ENCODE measurements around the gene TPPP2.

TPPP2 gene

DNA sequence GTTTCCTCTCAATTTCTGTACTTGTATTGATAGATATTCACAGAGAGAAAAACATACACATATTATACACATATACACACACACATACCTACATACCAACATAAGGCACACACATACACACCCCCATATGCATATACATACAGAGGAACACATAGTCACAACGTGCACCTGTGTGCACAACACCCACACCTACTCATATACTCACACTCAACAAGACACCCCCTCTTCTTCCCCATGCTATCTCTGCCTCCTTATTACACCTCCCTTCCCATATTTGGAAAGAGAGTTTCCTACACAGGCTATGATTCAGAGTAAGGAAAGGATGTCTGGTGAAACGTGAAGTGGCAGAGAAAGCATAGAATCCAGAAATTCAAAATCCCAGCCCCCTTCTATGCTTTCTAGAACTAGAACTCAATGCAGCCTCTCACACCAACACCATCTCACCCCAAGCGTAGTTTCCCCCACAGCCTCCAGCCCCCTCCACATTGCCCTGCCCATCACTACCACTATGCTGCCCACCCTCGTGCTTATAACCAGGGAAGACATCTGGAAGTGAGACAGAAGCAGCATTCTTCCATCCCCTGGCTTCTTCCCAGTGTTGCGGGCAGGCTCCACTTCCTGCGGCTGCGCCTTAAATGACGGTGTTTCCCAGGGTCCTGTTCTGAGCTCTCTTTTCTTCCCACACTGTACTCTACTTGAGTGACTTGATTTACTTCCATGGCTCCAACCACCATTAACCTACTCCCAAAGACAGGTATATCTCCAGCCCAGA is 30.0 kb downstream of the TPPP2 start:
- DNase-seq: no peak

DNA sequence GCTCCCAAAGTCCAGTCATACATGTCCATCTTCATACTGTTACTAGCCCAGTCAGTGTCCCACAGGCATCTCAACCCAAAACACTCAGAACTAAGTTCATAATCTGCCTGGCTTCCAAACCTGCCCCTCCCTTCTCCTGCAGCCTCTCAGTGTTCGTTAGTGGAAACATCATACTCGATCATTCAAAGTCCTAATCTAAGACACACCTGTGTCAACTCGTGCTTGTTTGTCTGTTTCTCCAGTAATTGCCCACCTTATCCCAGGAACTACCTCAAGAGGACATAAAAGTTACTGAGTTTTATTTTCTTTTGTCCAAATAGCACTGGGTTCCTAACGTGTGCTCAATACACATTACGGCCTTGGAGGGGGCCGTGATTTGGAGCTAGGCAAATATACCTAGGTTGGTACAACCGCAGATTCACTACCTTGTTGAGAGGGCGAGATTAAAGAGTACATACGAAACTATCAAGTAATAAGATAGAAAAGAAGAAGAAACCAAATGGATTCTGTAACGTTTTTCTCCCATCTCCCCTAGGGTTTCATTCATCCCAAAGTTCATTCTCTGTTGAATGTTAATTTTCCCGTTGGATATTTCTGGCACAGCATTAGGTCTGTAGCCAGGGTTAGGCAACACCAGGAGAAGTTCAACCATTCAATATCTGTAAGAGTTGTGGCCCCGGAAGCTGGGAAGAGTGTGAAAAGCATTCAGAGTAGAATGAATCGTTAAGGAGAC is 30.8 kb downstream of the TPPP2 start:
- DNase-seq: no peak

DNA sequence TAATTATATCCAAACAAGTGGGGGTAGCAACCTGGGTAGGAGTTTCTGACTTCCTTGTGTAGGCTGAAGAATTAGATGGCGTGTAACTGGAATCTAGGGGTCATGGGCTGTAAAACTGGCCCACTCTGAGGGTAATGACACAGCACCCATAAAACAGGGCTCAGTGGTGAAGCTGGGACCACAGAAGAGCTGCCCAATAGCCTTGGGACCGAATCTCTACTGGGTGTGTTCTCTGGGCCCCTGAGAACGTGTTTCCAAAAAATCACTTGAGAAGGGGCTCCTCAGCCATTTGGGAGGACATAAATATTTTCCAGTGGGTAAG is 31.3 kb downstream of the TPPP2 start:
- DNase-seq: no peak

DNA sequence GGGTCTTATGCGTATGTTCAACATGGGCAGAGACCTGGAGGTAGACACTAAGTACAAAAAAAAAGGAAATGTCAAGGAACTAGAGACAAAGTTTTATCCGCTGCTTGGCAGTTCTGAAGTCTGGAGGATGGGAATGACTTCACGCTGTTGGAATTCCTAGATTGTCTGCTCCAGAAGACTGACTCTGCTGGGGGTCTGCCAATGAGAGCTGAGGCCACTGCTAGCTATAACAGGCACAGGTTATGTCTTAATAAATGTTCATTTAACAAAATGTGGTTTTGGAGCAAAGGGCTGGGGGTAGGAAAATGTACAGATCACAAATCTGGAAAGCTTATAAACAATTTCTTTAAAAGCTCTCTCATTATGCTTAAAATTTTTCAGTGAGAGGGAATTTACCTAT is 33.5 kb downstream of the TPPP2 start:
- no peak for DNase-seq

DNA sequence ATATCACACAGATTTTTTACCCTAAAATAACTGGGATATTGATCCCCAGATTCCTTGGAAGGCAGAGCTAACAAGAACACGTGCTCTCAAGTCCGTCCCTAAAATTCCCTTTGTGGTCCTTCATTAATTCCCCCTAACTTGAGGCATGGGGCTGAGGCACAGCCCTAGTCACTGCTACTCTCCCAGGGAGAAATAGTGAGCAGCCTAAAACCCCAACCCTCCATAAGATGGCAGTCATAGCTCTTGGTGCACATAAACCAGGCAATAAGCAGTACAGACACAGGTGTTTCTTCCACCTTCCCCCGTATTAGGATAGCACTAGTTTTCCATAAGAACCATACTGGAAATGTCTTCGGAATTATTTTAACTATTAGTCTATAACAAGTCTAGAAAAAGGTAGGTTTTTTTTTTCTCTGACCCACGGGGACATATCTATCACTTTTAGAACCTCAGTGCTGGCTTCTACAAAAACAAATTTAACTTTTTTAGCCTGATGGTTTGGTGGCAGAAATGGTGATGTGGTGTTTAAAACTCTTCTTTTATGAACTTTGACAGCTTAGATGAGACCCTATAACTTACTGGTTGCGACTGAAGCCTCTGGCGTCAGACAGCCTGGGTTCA is 37.0 kb downstream of the TPPP2 start:
- peak; percentile 31 for DNase-seq

DNA sequence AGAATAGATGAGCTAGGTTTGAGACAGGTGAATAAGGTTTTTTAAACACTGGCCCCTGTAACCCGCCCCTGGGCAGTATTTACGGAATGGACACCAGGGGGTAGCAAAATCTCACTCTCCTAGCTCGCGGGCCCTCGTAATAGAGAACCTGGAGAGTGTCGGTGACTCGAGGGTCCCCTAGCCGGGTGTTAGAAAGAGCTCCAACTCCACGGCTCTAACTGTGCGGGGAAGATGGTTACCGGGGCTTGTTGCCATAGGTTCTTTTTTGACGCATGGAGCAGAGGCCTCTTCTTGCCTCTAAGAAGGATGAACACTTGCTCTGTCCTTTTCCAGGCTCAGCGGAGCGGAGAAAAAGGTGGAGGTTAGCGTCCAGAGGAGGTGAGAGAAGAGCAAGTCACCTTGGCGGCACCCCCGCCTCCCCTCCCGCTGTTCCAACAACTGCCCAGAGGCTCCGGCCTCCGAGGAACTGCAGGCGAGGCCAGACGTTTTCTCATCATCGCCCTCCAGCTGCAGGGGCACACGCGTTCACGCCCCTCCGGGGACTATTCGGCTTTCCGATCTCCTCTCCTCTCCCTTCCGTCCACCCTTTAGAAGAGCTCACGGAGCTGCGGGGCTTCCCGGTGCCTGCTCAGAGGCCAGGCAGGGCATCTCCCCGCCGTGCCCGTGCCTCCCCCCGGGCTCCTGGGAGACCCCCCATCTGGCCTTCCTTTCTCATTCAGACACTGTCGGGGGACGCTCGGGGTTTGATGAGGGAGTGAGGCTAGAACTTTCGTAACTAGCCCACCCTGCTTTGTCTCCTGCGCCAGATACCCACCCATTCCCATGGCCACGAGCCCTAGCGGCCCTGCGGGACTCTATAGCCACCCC is 38.7 kb downstream of the TPPP2 start:
- peak; percentile 55 for DNase-seq

DNA sequence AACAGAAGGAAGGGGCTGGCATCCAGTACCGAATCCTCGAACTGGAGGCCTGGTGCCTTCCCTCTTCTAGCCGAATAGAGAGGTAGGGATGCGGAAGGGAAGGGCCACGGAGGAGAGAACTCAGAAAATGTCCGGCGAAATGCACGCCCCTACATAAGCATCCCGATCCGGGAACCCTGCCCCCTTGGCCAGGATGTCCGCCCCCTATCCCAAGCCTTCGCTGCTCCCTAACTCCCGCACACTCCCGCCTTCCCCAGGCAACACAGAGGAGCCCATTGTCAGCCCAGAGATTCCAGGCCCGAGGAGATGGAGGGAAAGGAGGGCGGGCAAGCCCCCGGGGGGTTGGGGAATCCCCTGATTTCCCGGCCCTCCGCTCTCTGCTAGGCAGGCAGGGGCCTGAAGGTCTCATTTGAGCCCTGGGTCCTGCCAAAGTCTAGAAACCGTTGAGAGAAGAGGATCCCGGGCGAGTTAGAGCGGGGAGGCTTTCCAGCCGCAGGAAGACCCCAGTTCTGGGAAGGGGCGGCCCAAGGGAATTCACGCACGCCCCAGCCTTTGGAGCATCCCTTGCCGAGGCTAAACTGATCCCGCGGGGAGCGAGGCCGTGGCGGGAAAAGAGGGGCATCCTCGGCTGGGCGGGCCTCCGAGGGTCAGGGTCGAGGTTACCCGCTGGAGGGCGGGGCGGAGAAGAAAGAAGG is 39.5 kb downstream of the TPPP2 start:
- no peak for DNase-seq

DNA sequence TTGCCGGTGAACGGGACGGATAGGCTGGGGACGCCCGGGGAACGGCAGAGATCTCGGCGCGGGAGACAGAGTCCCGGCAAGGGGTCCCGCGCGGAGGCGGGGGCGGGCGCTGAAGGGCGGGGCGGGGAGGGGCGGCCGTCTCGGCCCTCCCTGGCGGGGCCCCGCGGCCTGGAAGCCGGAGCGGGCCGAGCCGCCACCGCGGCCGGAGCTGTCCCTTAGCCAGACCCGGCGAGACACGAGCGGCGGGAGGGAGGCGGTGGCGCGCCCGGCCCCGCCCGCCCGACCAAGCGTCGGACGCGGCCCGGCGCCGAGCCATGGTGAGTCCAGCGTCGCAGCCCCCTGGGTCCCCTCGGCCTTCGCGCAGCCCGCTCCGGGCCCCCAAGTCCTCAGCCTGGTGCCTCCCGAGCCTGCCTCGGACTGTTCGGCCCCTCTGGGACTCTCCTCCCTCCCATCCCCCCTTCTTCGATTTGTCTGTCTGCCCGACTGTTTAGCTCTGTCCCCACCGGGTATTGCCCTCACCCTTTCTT is 40.1 kb downstream of the TPPP2 start, which contains the start of gene ARHGEF40:
Gene ARHGEF40 (plus strand): TSS at position 222 of the 527 bp plus-strand sequence. CDS start 93 bp downstream, at position 315.
- no peak for DNase-seq

DNA sequence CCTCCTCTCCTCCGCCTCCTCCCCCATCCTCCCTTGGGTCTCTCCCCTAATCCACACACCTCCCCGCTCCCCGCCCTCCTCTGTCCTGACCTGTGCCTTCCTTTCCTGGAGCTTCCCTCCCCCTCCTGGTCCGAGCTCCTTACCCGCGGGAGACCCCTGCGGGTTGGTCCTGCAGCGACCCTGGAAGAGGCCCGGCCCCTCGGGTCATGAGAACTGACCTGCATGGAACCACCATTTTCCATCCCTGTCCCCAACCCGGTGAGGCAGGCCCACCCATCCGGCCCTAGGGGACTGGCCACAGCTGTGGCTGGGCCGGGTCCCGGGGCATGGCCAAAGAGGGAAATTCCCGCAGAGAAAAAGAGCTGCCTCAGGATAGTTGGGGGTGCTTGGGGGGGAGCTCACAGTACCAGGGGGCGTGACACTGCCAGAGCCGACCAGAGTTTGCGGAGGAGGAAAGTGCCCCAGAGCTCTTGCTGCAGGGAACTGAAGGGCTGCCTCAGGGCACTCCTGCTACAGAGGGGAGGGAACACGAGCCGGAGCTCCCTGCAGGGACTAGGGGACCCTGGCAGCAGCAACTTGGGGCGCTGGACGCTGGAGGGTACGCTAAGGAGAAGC is 40.7 kb downstream of the TPPP2 start:
- DNase-seq: no peak

DNA sequence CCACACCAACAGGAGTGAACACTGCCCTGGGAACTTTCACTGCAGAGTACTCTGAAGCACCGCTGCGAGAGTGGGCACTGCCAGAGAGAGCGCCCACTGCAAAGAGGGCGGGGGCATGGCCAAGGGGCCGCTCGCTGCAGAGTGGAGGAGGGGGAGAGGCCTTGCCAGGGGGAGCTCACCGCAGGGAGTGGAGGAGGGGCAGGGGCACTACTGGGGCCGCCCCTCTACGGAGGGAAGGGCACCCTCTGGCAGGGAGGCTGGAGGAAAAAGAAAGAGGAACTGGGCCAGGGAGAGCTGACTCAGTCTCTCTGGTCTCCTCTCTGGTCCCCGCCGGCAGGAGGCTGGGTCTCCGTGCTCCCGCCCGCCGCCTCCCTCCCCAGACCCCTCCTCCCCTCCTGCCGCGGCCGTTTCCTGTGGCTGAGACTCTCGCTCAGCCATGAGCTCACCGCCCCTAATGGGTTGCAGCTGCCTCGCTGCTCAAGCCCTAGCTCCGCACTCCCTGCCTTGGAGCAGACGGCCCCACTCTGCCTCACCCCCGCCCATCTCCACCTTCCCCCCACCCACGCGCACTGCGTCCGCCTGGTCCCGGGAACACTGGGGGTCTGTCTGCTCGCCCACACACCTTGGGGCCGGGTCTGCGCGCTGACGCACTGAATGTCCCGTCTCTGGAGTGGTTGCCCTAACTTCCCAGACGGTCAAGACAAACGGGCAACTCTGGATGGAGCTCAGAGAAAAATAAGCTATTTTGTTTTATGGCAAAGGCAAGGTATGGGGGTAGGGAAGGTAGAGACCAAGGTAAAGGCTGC is 41.4 kb downstream of the TPPP2 start:
- no peak for DNase-seq

DNA sequence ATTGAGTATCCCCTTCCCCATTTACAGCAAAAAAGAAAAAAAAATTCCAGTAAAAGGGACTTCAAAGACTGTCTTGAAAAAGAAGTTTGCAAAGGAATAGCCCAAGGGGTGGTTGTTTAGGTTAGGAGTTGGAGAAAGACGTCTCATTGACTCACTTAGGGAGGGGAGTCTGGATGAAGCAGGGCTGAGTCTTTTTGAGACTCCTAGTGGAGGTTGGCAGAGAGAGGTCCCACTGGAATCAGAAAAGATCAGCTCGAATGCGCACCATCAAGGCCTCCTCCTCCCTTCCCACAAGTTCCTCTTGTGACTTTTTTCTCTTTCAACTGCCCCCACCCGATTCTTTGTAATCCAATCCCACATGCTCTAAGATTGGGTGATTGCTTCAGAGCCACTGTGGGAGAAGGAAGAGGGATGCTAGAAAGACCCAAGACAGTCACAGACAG is 42.0 kb downstream of the TPPP2 start:
- DNase-seq: no peak

DNA sequence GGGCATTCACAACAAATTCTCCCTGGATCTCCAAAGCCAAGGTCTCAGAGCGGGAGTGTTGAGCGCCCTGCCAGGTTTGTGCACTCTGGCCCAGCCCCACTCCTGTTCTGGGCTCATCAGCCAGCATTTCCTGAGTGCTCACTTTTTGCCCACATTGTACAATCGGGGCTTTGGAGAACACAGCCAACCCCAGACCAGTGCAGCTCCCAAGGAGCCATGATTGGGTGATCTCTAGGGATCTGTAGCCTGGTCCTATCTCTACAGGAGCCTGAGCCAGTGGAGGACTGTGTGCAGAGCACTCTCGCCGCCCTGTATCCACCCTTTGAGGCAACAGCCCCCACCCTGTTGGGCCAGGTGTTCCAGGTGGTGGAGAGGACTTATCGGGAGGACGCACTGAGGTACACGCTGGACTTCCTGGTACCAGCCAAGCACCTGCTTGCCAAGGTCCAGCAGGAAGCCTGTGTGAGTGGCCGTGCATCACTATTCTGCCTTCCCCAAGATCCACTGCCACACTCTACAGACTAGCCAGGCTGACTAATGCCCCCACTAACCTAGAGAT is 42.8 kb downstream of the TPPP2 start:
- DNase-seq: no peak

DNA sequence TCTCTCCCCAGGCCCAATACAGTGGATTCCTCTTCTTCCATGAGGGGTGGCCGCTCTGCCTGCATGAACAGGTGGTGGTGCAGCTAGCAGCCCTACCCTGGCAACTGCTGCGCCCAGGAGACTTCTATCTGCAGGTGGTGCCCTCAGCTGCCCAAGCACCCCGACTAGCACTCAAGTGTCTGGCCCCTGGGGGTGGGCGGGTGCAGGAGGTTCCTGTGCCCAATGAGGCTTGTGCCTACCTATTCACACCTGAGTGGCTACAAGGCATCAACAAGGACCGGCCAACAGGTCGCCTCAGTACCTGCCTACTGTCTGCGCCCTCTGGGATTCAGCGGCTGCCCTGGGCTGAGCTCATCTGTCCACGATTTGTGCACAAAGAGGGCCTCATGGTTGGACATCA is 43.9 kb downstream of the TPPP2 start:
- no peak for DNase-seq

DNA sequence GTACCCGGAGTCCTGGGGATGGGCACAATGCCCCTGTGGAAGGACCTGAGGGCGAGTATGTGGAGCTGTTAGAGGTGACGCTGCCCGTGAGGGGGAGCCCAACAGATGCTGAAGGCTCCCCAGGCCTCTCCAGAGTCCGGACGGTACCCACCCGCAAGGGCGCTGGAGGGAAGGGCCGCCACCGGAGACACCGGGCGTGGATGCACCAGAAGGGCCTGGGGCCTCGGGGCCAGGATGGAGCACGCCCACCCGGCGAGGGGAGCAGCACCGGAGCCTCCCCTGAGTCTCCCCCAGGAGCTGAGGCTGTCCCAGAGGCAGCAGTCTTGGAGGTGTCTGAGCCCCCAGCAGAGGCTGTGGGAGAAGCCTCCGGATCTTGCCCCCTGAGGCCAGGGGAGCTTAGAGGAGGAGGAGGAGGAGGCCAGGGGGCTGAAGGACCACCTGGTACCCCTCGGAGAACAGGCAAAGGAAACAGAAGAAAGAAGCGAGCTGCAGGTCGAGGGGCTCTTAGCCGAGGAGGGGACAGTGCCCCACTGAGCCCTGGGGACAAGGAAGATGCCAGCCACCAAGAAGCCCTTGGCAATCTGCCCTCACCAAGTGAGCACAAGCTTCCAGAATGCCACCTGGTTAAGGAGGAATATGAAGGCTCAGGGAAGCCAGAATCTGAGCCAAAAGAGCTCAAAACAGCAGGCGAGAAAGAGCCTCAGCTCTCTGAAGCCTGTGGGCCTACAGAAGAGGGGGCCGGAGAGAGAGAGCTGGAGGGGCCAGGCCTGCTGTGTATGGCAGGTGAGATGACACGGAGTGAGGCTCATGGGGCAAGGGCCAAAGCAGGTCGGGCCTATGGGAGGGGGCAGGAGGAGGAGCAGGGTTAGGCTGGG is 44.6 kb downstream of the TPPP2 start:
- DNase-seq: no peak

DNA sequence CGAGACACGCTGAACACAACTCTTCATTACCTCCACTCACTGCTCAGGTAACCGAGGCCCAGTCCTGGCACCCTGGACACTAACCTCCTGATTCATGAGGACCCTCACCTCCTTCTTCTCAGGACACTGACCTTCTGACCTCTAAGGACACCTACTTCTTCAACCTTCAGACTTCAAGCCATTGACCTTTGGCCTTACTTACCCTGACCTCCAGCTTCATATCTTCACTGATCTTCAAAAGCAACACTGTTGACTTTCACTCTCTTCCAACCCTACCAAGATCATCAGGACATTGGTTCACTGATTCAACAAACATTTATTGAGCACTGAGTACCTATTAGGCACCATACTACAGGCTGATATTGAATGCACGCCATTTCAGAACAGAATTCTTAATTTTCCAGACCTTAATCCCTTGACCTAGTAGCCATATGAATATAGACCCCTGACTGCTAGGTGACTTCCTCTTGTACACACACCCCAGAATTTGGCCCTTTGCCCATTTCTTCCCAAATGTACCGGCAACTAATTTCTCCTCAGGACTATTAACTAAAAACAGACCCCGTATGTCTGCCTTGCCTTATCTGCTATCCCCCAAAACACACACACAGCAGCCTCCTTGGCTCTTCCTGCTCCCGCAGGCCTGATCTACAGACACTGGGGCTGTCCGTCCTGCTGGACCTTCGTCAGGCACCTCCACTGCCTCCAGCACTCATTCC is 45.9 kb downstream of the TPPP2 start:
- no peak for DNase-seq

DNA sequence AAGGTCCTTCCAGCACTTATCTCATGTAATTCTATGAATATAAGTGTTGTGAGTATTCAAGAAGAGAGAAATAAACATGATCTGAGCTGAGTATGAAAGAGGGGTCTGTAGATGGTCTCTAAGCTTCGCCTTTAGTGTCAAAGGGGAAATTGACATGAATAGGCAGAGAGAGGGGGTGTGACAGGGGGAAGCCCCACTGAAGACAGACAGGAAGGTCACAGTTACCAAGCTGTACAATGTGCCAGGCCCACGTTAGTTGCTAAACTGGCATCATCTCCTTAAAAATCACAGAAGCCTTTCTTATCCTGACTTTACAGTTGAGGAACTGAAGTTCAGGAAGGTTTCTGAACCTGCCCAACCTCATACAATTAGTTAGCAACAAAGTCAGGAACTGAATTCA is 47.7 kb downstream of the TPPP2 start:
- no peak for DNase-seq

DNA sequence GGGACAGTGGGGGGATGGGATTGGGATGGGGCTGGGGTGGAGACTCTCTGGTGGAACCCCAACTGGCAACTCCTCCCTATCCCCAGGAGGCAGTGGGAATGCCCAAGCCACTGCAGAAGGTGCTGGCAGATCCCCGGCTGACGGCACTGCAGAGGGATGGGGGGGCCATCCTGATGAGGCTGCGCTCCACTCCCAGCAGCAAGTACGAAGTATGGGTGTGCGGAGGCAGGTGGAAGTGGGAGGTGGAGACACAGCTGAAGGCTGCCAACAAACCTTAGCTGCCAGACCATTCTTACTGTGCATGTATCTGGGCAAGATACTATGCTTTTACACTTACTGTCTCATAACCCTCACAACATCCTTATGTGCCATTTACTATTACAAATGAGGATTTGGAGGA is 48.3 kb downstream of the TPPP2 start:
- no peak for DNase-seq

DNA sequence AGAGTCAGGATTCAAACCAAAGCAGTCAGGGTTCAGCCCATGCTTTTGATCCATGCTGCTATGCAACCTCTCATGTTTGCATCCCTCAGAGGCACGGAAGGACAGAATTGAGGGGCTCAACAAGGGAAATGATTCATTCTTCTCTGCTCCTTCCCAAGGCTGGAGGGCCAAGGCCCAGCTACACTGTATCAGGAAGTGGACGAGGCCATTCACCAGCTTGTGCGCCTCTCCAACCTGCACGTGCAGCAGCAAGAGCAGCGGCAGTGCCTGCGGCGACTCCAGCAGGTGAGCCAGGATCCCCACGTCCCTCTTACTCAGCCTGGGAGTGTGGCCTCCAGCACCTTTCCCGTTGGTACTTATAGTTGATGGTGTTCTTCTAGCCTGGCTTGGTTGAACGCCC is 48.7 kb downstream of the TPPP2 start:
- DNase-seq: no peak
